Measurements from ENCODE around the gene PER2.
"Not testable (repeated sequence)": the region's sequence is repeated elsewhere in the genome, so short reads cannot be mapped to it uniquely, and the experiment has no call there.

The PER2 gene

DNA sequence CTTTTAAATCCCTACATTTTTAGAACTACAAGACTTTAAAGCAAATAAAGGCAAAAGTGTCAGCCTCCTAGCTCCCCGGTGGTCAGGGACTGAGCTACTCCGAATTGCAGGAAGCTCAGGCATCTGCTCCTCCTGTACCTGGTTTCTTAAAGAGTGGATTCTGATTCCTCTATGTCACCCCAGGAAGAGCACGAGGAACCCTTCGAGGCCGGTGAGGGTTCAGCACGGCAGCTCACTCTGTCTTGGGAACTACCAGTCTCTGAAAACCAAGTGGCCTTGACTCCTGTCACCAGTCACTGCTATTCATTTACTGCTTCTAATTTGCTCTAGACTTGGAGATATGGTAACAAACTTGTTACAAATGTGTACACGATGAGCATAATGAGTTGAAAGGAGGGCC lies 2.3 kb downstream of the PER2 start:
- DNase-seq = no peak

DNA sequence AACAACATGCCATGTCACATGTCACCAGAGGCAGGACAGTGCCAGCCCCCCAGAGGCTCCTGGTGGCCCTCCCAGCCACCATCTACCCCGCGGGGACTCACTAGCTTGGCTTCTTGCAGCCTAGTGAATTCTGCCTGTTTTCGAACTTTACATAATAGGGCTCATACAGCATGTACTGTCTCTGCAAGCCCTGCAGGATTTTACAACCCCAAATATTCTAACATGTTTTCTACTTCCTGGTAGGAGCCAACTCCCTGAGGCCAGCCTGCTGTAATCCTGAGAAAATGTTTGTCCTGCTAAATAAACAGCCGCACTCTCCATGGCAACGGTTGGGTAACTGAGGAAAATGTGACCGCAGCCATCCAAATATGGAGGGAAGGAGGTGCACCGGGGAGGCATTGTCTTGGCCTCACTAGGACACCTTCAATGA lies 2.7 kb downstream of the PER2 start:
- peak; percentile 87 for DNase-seq

DNA sequence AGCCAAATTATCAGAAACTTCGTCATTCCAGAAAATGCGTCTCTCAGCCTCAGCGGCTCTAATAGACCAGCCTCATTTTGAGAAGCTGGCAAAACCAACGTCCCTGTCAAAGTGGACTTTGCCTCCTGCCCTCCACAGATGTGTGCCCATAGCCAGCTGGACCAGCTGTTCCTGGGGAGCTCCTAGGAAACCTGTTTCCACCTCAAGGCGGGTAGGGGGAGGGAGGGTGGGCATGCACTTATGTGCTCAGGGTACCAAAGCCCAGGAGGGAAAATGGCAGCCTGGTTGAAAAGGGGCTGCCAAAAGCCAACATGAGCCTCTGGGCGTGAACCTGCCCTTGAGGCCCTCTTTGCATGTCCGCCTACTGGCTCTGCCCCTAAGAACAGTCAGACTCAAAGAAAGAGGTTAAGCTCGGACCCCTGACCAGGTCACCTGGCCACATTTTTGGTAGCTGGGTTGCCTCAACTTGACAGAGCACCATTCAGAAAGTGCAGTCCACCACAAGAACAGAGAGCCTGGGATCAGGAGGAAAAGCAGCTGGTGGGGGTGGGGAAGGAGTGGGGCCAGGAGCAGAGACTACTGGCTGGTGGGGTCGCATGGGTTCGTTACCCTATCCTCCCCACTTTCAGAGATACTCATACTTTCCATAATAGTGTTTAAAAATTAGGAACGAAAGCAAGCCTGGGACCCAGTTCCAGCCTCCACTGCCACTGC lies 3.5 kb downstream of the PER2 start:
- no peak for DNase-seq

DNA sequence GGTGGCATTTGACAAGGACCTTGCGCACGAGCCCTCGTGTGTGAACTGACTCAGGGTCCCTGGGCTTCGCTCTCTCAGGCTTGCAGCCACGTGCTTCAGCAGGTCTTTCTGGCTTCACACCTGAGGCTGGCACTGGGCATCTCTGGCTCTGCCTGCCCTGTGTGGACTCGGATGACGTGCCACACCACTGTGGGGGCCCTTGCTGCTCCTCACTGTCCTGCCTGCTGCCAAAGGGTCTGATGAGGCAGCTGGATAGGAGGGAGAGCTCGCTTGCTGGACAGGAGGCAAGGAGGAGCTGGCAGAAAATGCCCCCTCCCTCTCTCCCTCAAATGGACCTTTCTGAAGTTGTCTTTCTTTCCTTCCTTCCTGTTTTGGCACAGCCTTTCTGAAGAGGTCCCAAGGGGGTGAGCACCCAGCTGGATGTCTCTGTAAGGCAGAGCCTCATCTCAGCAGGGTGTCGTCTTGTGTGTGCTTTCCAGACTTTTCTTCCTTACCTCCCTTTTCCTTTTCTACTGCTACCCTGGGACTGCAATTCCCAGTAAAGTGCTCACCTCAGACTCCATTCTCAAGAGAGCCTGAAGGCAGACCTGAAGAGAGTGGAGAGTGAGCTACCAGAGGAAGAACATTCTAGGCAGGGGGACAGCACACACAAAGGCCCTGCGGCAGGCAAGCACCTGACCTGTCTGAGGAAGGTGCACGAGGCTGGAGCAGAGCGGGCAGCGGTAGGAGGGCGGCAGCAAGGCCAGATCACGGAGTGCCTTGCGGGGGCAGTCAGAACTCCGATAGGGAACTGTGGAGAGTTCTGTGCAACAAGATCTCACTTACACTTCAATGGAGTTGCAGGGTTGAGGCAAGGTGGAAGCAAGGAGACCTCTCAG lies 5.3 kb downstream of the PER2 start:
- no peak for DNase-seq

DNA sequence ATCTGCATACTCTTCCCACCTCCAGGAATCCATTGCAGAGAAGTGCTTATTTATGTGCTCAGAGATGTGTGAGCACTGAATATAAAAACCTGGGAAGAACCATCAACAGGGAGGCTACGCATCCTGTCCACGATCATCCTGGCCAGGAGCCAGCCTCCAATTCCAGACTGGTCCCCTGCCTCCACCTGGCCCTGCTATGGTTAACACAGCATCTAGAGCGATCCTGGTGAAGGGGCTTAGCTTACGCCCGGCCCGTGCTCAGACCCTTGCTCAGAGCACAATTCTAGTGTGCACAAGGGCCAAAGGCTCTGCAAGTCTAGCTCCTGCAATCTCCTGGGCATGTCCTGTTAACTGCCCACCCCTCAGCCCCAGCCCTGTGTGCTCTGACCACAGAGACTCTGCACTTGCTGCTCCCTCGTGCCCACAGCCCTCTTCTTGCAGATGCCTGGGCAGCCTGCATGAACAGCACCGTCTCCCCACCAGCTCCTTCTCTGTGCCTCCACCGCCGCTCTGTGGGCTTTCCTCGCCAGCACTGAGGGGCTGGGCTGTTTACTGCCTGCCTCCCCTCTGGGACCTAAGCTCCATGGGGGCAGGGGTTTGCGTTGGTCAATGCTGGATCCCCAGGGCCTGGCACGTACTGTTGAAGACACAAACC lies 6.5 kb downstream of the PER2 start:
- DNase-seq = no peak

DNA sequence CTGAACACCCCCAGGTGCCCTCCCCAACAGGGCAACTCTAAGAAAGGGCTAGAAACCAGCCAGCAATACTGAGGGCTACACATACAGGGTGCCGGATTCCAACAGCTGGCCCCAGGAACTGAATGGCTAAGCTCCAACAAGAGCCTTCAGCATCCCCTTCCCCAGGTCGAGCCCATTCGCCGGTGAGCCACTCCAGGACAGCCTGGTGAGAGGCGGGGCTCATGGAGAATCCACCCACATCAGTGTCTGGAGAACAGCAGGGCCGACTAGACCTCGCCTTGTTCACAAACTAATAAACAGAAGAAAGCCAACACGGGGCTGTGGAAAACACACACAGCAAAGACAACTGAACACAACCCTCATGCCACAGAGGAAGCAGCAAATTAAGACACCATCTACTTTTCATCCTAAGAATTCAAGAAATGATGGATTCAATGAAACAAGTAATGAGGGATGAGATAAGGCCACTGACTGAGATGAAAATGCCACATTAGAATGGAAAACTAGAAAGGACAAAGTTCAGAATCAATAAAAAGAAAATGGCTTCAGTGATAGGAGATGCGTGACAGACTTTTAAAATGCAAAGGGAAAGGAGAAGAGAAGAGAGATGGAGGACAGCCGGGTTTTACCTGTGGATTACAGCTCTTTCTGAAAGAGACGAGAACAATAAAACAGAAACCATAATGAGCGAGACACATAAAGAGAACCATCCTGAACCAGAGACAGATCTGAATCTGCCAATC lies 8.2 kb downstream of the PER2 start:
- DNase-seq = no peak

DNA sequence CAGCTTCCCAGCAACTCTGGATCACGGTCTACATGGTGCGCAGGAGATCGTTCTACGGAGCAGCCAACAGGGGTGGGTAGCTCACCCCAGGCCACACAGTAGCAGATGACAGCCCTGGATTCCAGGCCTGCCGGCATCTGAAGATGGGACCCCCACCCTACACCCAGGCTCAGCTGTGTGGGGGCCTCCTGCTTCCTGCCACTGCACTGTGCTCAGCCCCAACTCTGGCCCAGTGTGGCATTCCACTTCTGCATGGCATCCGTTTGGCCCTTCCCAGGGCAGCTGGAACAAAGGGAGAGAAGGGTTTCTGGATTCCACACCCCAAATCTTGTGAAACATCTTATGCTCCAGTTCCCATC lies 9.1 kb downstream of the PER2 start:
- no peak for DNase-seq

DNA sequence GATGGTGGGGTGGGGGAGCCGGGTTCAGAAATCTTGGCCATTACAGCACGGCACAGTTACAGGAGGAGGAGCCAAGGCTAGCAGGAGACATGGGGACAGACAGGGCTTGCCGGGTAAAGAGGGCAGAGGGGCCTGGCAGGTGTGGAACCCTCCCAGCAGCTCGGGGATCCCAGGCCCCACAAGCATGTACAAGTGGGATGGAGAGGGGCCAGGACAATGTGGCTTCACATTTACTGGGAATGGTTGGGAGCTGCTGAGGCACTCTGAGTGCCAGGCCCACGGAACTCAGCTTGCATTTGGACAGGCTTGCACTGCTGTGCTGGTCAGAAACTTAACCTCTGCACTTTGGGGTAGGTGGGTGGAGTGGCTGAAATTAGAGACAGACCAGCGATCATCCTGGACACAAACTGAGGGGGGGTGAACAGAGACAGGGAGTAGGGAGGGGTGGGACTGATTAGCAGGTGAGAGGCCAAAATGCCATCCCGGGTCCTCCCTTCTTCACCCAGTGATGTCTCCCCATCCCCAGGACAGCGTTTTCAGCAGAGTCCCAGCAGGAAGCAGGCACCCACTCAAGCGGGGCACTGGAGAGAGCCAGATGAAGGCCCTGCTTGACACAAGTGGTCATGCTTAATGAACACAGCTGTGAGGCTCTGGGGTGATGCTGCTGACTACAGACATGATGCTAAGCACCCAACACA lies 9.6 kb downstream of the PER2 start:
- DNase-seq = no peak

DNA sequence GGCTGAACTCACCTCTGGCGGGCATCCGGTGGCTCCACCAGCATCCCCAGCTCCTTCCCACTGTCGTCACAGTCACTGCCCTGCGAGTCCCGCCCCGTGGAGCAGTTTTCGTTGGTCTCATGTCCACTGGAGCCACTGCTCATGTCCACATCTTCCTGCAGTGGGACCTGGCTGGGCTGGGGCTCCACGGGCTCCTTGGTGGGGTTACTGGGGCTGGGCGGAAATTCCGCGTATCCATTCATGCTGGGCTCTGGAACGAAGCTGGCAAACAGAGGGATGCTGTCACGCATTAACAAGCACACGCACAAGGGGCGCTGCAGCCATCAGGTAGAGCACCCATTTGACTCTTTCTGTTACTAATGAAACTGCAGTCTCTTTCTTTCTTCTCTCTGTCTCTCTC lies 10.7 kb downstream of the PER2 start:
- no peak for DNase-seq

DNA sequence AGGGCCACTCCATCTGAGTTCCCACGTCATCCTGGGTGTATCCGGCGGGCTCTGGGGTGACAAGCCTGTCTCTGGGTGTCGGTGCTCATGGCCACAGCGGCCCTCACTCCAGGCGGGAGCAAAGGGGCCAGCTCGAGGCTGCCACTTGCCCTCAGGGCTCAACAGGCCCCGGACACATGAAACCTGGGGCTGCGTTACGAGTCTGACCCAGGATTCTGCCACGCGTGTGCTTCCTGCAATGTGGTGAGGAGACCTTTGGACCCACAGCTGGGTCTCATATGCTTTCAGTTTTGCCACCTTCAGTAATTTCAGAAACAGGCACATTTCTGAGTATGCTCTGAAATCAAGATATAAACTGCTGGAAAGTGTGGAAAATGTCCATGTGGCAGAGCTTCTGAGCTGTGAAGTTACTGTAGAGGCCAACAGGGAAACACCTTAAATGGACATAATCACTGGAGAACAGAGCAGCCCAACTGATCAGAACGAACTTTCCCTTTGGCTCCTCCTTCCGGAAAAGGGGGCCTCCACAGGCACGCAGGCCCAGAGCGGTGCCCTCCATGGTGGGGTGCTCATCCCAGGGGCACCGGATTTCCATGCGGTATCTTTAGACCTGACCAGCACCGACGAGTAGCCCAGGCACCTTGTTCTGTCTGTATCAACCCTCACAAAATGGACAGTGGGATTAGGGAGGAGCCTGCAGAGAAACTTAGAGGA lies 14.1 kb downstream of the PER2 start:
- no peak for DNase-seq

DNA sequence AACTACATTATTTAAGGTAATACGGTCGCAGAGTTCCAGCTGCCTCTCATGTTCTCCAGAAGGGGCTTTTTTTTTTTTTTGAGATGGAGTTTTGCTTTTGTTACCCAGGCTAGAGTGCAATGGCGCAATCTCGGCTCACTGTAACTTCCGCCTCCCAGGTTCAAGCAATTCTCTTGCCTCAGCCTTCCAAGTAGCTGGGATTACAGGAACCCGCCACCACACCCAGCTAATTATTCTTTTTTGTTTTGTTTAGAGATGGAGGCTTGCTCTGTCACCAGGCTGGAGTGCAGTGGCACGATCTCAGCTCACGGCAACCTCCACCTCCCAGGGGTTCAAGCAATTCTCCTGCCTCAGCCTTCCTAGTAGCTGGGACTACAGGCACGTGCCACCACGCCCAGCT lies 15.0 kb downstream of the PER2 start:
- not testable (repeated sequence) for DNase-seq

DNA sequence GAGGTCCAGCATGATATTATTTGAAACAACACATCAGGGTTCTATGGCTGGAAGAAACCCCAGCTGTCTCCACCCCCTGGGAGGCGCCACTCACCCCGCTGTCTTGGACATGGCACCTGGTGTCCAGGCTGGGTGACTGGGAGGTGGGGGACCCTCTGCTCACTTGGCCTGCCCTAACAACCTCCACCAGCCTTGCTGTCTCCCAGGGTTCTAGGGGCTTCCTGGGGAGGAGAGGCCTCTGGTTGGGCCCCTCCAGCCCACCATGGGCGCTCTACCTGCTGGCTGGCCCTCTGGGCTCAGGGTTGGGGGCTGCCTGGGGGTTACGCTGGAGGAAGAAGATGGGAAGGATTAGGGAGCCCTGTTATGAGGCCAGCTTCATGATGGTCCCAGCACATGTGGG lies 16.3 kb downstream of the PER2 start:
- no peak for DNase-seq

DNA sequence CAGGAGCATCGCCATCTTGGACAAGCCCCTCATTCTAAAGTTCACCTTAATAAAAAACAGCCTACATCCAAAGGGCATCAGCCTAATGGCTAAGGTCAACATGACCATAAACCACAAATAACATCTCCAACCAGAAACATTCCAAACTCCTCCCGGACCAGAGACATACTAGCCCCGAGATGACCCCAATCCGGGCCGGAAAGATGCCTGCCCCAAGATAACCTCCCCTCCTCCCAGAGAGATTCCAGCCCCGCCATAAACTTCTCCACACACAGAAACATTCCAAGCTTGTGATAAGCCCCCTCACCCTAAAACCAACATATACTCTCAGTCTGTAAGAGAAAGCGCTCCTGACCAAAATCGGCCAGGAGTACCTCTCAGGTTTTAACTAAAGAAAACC lies 16.7 kb downstream of the PER2 start:
- DNase-seq = not testable (repeated sequence)

DNA sequence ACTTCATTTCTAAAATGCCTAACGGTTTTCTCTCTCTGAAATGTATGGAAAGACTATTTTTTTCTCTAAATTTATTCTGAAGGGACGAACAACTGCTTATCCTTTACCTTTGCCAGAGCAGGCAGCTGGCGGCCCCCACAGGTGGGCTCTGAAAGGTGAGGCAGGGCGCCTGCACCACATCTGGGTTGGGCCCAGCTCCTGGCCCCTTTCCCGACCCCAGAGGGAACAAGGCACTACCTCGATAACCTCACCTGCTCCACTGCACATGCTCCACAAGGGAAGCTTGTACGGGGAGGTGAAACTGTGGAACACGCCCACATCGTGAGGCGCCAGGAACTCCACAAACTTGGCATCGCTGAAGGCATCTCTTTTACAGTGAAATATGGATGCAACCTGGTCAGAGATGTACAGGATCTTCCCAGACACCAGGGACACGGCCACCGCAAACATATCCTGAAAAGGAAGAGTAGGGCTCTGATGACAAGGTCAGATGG lies 17.3 kb downstream of the PER2 start:
- DNase-seq = no peak

DNA sequence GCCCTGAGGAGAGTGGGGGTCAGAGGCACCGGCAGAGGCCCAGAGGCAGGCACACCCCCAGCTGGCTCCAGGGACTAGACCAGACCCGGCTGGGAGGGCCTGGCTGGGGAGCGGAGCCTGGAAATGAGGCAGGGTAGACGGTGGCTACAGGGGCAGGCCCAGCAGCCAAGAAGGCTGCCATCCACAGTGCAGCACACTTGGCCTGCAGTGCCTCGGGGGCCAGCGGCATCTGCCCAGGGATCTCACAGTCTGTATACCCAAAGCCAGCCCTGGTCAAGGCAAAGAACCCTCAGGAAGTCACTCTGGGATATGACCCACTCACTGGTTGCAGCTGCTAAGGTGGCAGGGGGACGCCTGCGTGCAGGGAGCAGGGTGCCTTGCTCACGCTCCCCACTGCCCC lies 17.8 kb downstream of the PER2 start:
- DNase-seq = no peak

DNA sequence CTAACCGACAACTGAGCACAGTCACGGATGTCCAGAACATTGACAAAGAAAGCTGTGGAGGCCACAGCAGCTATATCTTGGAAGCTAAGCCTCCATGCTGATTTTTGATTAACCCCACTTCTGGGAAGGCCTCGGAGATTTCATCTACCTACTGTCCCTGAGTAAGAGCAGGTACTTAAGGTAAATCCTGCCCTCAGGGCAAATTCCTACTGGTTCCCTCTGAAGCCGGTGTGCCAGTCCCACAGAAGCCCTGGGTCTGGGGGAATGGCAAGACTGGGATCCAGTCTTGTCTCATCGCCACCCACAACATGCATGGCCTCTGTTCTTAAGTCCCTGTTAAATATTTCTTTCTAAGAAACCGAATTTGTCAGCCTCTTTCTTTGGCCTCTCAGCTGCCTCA lies 18.7 kb downstream of the PER2 start:
- no peak for DNase-seq

DNA sequence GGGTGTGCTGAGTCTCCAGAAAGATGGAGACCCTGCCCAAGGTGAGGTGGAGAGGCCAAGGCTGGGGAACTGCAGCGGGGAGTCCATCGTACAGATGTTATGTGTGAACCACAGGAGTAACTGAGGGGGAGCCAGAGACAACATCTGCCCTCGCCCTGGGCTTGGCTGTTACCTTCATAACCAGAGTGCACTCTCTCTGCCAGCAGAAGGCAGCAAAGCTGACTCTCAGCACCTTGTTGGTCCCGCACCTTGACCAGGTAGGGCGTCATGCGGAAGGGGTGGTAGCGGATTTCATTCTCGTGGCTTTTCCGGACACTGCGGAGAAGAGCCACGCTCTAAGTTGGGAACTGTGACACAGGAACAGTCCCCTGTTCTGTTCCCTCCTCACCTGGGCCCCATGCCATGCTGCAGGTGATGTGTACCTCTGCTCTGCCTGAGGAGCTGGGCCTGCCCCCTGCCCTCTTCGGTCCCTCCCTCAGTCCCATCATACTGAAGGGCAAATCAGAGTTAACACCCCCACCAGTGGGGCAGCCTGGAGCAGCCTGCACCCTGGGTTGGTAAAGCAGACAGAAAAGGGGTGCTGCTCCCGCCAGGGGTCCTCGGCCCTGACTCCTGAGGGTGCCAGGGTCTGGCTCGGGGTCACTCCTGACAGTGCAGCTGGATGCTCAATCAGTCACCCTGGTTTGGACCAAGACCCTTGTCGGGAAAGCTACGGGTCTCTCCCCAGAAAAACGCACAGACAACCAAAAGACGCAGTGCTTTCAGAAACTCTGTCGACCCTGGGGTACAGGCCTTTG lies 20.3 kb downstream of the PER2 start:
- DNase-seq = no peak

DNA sequence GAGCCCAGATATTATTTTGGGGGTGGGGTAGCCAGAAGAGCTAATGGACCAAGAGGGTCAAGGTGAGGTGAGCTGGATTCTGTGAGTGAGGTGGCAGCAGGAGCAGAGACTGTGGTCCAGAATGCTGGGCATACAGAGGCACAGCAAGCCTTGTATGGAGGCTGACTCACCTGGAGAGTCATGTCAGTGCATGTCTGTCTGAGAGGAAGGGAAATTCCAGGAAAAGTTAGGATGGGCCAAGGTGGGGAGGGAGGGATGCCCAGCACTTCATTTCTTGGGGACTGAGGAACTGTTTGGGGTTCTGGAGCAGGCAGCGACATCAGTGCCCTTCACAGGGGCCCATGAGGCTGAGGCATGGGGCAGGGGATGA lies 21.1 kb downstream of the PER2 start:
- no peak for DNase-seq

DNA sequence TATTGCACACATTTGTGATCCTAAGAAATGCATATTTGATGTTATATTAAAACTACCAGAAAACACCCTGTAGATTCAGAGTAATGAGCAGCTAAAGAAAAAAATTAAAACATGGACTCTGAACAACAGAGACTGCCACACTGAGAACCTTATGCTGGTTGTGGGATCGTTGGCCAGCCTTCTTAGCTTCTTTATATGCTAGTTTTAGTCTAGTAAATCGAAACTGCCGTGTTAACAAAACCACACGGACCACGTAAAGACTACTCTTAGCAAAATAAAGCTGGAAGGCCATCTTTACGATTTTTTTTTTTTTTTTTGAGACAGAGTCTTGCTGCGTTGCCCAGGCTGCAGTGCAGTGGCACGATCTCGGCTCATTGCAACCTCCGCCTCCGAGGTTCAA lies 22.8 kb downstream of the PER2 start:
- DNase-seq = no peak

DNA sequence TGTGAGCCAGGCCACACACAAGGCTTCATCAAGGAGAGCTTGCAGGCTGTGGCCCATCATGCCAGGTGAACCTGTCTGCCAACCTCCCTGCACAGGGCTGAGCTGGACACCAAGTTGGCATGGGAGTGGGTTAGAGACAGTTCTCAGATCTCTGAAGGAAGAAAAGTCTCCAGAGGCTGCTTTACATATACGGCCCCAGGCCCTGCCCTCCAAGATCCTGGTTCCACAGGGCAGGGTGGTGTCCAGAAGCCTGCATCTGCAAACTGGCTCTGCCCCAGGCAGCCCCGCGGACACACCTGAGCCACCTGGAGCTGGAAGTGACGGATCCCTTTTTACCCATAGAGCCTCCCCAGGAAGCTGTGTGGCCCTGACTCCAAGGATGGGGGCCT lies 24.3 kb downstream of the PER2 start:
- no peak for DNase-seq
